Natural killer cell (primary cell): Measurements from ENCODE around the gene FUT9. TPM values are rescaled to one million over a fixed set of nuclear protein-coding genes. Genes with fewer than 3 reads are reported as not detected.

Experiments
- ATAC-seq, 3 donors: fragments of 150-1000 bp in 2 of 3; fragments of 200-7000 bp in 1 of 3; cut with Tn5 transposase; 1 replicate in 1 of 3; 2 replicates in 2 of 3; pipeline ENCODE4 v1.10.0; 2021; ENCODE audit warnings: mild to moderate bottlenecking in 2 of 3, moderate library complexity in 2 of 3
- DNase-seq, 2 donors: peaks; one replicate each; pipeline versions ENCODE4 v3.0.0 to v3.0.0-alpha.2; 2013 to 2021; ENCODE audit warnings: mixed read lengths in 1 of 2
- H3K27ac ChIP-seq: one replicate; pipeline ENCODE4 v1.5.1; 2013; ENCODE audit warnings: mild to moderate bottlenecking, low read length
- H3K27me3 ChIP-seq: one replicate; pipeline ENCODE4 v1.6.1; 2013; ENCODE audit warnings: low read length; ENCODE audit not compliant: control insufficient read depth, insufficient read depth
- H3K36me3 ChIP-seq: one replicate; pipeline ENCODE4 v1.6.1; 2013; ENCODE audit warnings: low read length; ENCODE audit not compliant: control insufficient read depth, insufficient read depth
- H3K4me1 ChIP-seq: one replicate; pipeline ENCODE4 v1.6.1; 2013; ENCODE audit warnings: low read length; ENCODE audit not compliant: control insufficient read depth, insufficient read depth
- H3K4me3 ChIP-seq: one replicate; pipeline ENCODE4 v1.5.1; 2013; ENCODE audit warnings: low read length
- H3K9me3 ChIP-seq: one replicate; pipeline ENCODE4 v1.6.1; 2013; ENCODE audit warnings: low read length; ENCODE audit not compliant: control insufficient read depth, insufficient read depth
- H3K27ac Mint-ChIP-seq, 2 donors: one replicate each; pipeline ENCODE4 v1.8.0; 2022; ENCODE audit warnings: mild to moderate bottlenecking in 2 of 2, mixed read lengths in 2 of 2, moderate library complexity in 1 of 2
- H3K27me3 Mint-ChIP-seq, 2 donors: one replicate each; pipeline ENCODE4 v1.8.0; 2022; ENCODE audit warnings: low read depth in 2 of 2, mixed read lengths in 2 of 2
- H3K36me3 Mint-ChIP-seq: one replicate; pipeline ENCODE4 v1.8.0; 2022; ENCODE audit warnings: mixed read lengths
- H3K4me1 Mint-ChIP-seq, 2 donors: one replicate each; pipeline ENCODE4 v1.8.0; 2022; ENCODE audit warnings: mixed read lengths in 2 of 2
- H3K4me3 Mint-ChIP-seq: one replicate; pipeline ENCODE4 v1.8.0; 2022; ENCODE audit warnings: mild to moderate bottlenecking, moderate library complexity, mixed read lengths
- H3K9me3 Mint-ChIP-seq, 2 donors: one replicate each; pipeline ENCODE4 v1.8.0; 2022; ENCODE audit warnings: mixed read lengths in 2 of 2
- CTCF ChIP-seq: fragments of 200-600 bp; IDR thresholded peaks from one replicate; pipeline ENCODE4 v1.8.0; 2022; ENCODE audit warnings: antibody characterized with exemption
- WGBS: methylation state at CpG from one replicate; pipeline ENCODE4 v1.1.7; 2013; ENCODE audit warnings: missing lambda C conversion rate; ENCODE audit not compliant: insufficient coverage; 5-methylcytosine and 5-hydroxymethylcytosine counted together
- intact Hi-C: fragments of 100-400 bp; cut with micrococcal nuclease; formaldehyde crosslinking; loops from one replicate; pipeline ENCODE4 v1.14.2; 2022
- total RNA-seq, 4 donors: library from RNA; stranded (reverse); fragments of 120-200 nt in 1 of 4; gene quantifications; one replicate each; pipeline versions ENCODE4 v1.2.3 to v1.2.4, GENCODE V29; 2013 to 2022

FUT9 gene
- total RNA-seq, 3 donors from 2014 or later (not counting 1 experiment from before 2014, with no cell fraction given), result not detected

- ATAC-seq (no peak), DNase-seq (no peak)
- Mint-ChIP-seq H3K36me3 (no peaks in the 10 kb centered on the region), H3K4me1 (no peaks in the 10 kb centered on the region), H3K27me3 (no peaks in the 10 kb centered on the region), H3K27ac (no peak overlapping the region), H3K9me3 (peaks cover 7 to 10% of the 10 kb centered on the region in 2 donors), H3K4me3 (no peak overlapping the region)
- Histone ChIP-seq H3K27me3 (no peaks in the 10 kb centered on the region), H3K36me3 (no peaks in the 10 kb centered on the region), H3K27ac (no peak overlapping the region), H3K9me3 (no peaks in the 10 kb centered on the region), H3K4me1 (no peaks in the 10 kb centered on the region), H3K4me3 (no peak overlapping the region)
- TF ChIP-seq CTCF, result no peak
- 69% methylated on average over 1 of the region's 2 CpGs for WGBS
- intact Hi-C loops, result no loop called here
These were observed 218.7 kb downstream of the FUT9 start for GRCh38 chr6:96234444-96234843.

- Histone ChIP-seq H3K36me3 (no peaks in the 10 kb centered on the region), H3K9me3 (no peaks in the 10 kb centered on the region), H3K27ac (no peak overlapping the region), H3K4me1 (no peaks in the 10 kb centered on the region), H3K27me3 (no peaks in the 10 kb centered on the region), H3K4me3 (no peak overlapping the region)
- no peak for TF ChIP-seq CTCF
- Mint-ChIP-seq H3K27me3 (no peaks in the 10 kb centered on the region), H3K4me1 (no peaks in the 10 kb centered on the region), H3K9me3 (peaks cover 7 to 10% of the 10 kb centered on the region in 2 donors), H3K4me3 (no peak overlapping the region), H3K36me3 (no peaks in the 10 kb centered on the region), H3K27ac (no peak overlapping the region)
- WGBS, result 90% methylated on average over 4 of the region's 5 CpGs
- intact Hi-C loops, result no loop called here
- ATAC-seq (no peak), DNase-seq (no peak)
These were observed 220.2 kb downstream of the FUT9 start for GRCh38 chr6:96235927-96236326.

- no peaks in the 10 kb centered on the region for H3K4me1 Mint-ChIP-seq
- H3K27ac Mint-ChIP-seq, result no peak overlapping the region
These were observed 220.7 kb downstream of the FUT9 start for GRCh38 chr6:96236471-96236870.

More at GRCh38 chr6:96236471-96236870, 220.7 kb downstream of the FUT9 start:
- H3K36me3 Mint-ChIP-seq, result no peaks in the 10 kb centered on the region
- no peaks in the 10 kb centered on the region for H3K36me3 ChIP-seq
- H3K27me3 ChIP-seq, result no peaks in the 10 kb centered on the region
- no peaks in the 10 kb centered on the region for H3K9me3 ChIP-seq
- no peak for TF ChIP-seq CTCF
- DNase-seq (no peak), ATAC-seq (no peak)
- no peak overlapping the region for H3K27ac ChIP-seq
- no peaks in the 10 kb centered on the region for H3K4me1 ChIP-seq
- peaks cover 7 to 10% of the 10 kb centered on the region in 2 donors for H3K9me3 Mint-ChIP-seq
- WGBS, result 83% methylated on average over 2 of the region's 3 CpGs
- H3K4me3 ChIP-seq, result no peak overlapping the region
- intact Hi-C loops, result no loop called here
- no peaks in the 10 kb centered on the region for H3K27me3 Mint-ChIP-seq
- no peak overlapping the region for H3K4me3 Mint-ChIP-seq
